Measurements from ENCODE around the gene ACSF2.
A peak's percentile ranks its signal among the peaks of the same experiment; 100 is the strongest.

ACSF2 gene

GRCh38 chr17:50507871-50508572 lies 82.0 kb downstream of the ACSF2 start, which contains the start of gene MYCBPAP:
Gene MYCBPAP, plus strand, starts transcription at chr17:50508439. Its CDS starts 236 bp downstream, at chr17:50508675.
- no peaks in the 10 kb centered on the region for H3K36me3 ChIP-seq (ENCODE audit: control insufficient read depth, insufficient read depth, low read length)
- peak within 1 kb of the TSS; percentile 80 for H3K4me3 ChIP-seq (ENCODE audit: low read depth, low read length)
- no peak within 1 kb of the TSS for H3K27ac ChIP-seq (ENCODE audit: low read depth, low read length)
- no peaks in the 10 kb centered on the region for H3K9me3 ChIP-seq (ENCODE audit: control insufficient read depth, insufficient read depth, low read length)
- no peaks in the 10 kb centered on the region for H3K27me3 ChIP-seq (ENCODE audit: control insufficient read depth, insufficient read depth, low read length)
- peaks cover 15% of the 10 kb centered on the region for H3K4me1 ChIP-seq (ENCODE audit: control insufficient read depth, insufficient read depth, low read length)
- peak within 1 kb of the TSS; percentile 15; the same call in 1 of the 2 replicates for H3K9ac ChIP-seq (ENCODE audit: low read depth, low read length)

DNA sequence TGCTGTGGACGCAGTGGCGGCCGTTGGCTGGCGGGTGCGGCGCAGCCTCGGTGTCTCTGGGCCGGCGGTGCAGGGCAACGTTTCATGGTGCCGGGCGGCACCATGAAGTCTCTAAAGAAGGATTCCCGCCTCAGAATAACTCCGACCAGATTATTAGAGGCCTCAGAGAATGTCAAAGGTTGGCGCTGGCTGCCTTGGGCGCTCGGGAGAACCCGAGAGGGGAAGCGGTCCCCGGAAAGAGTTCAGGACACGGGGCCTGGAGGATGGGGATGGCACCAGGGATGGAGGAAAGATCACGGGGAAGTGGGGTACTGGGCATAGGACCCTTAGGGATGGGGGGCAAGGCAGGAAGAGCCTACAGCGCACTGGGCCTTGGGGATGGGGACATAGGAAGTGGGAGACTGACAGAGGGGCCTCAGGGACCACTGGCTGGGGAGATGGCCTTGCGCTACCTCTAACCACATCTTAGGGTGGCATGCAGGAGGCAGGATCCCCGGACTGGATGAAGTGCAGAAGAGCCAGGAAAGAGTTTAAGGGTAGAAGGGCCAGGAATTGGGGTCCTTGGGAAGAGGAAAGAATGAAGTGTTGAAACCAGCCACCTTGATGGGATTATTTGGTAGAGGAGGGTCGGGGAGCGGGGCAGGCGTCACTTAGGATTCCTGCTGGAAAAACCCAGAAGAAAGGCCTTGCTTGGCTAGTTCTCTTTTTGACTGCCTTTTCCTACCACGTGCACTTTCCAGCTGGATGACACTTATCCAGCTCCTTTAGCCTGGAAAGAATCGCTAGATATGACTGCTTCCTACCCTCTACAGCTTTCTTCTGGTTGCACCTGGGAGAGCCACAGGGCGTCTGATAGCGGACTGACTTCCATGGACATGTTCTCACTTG lies 82.8 kb downstream of the ACSF2 start:
- Histone ChIP-seq H3K9ac (ENCODE audit: low read depth, low read length) (peak overlapping the region; percentile 2; the same call in 1 of the 2 replicates), H3K4me3 (ENCODE audit: low read depth, low read length) (peak overlapping the region; percentile 80), H3K36me3 (ENCODE audit: control insufficient read depth, insufficient read depth, low read length) (no peaks in the 10 kb centered on the region), H3K27ac (ENCODE audit: low read depth, low read length) (no peak overlapping the region), H3K9me3 (ENCODE audit: control insufficient read depth, insufficient read depth, low read length) (no peaks in the 10 kb centered on the region), H3K4me1 (ENCODE audit: control insufficient read depth, insufficient read depth, low read length) (peaks cover 10% of the 10 kb centered on the region; the same call in 1 of the 2 replicates), H3K27me3 (ENCODE audit: control insufficient read depth, insufficient read depth, low read length) (no peaks in the 10 kb centered on the region)

- Histone ChIP-seq H3K9me3 (ENCODE audit: control insufficient read depth, insufficient read depth, low read length) (no peaks in the 10 kb centered on the region), H3K27me3 (ENCODE audit: control insufficient read depth, insufficient read depth, low read length) (no peaks in the 10 kb centered on the region), H3K9ac (ENCODE audit: low read depth, low read length) (no peak overlapping the region), H3K4me1 (ENCODE audit: control insufficient read depth, insufficient read depth, low read length) (peaks cover 8% of the 10 kb centered on the region; the same call in 1 of the 2 replicates), H3K4me3 (ENCODE audit: low read depth, low read length) (no peak overlapping the region), H3K27ac (ENCODE audit: low read depth, low read length) (no peak overlapping the region), H3K36me3 (ENCODE audit: control insufficient read depth, insufficient read depth, low read length) (no peaks in the 10 kb centered on the region)
Observed at GRCh38 chr17:50511058-50511457, 85.0 kb downstream of the ACSF2 start.

DNA sequence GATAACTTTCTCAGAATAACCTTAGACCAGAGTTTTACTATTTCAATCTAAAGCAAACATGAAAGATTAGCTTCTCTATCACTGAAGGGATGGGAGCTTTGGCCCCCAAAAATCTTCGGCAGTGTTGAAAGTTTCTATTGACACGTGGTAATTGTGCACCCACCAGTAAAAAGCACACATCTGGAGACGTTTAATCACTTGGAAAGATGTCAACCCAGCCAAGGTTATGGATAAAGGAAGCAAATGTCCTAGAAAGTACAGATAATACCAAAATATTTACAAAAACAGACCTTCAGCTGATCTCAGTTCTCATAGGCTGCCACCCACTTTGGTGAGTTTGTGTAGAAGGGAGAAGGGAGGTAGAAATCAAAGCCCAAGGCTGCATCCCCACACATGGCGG lies 87.5 kb downstream of the ACSF2 start:
- no peaks in the 10 kb centered on the region; the same call in 1 of the 2 replicates for H3K27me3 ChIP-seq (ENCODE audit: control insufficient read depth, insufficient read depth, low read length)
- no peaks in the 10 kb centered on the region for H3K36me3 ChIP-seq (ENCODE audit: control insufficient read depth, insufficient read depth, low read length)
- no peak overlapping the region for H3K9ac ChIP-seq (ENCODE audit: low read depth, low read length)
- no peak overlapping the region for H3K27ac ChIP-seq (ENCODE audit: low read depth, low read length)
- H3K4me1 ChIP-seq (ENCODE audit: control insufficient read depth, insufficient read depth, low read length), result peaks cover 4% of the 10 kb centered on the region; the same call in 1 of the 2 replicates
- no peaks in the 10 kb centered on the region for H3K9me3 ChIP-seq (ENCODE audit: control insufficient read depth, insufficient read depth, low read length)
- H3K4me3 ChIP-seq (ENCODE audit: low read depth, low read length), result no peak overlapping the region

- no peaks in the 10 kb centered on the region for H3K9me3 ChIP-seq (ENCODE audit: control insufficient read depth, insufficient read depth, low read length)
- H3K9ac ChIP-seq (ENCODE audit: low read depth, low read length), result no peak overlapping the region
- H3K27me3 ChIP-seq (ENCODE audit: control insufficient read depth, insufficient read depth, low read length), result no peaks in the 10 kb centered on the region; the same call in 1 of the 2 replicates
Observed at GRCh38 chr17:50514388-50514787, 88.4 kb downstream of the ACSF2 start.

GRCh38 chr17:50514936-50515702 lies 89.1 kb downstream of the ACSF2 start:
- no peaks in the 10 kb centered on the region for H3K36me3 ChIP-seq (ENCODE audit: control insufficient read depth, insufficient read depth, low read length)
- H3K4me1 ChIP-seq (ENCODE audit: control insufficient read depth, insufficient read depth, low read length), result no peaks in the 10 kb centered on the region
- H3K9me3 ChIP-seq (ENCODE audit: control insufficient read depth, insufficient read depth, low read length), result no peaks in the 10 kb centered on the region
- H3K9ac ChIP-seq (ENCODE audit: low read depth, low read length), result no peak overlapping the region
- H3K4me3 ChIP-seq (ENCODE audit: low read depth, low read length), result no peak overlapping the region
- no peaks in the 10 kb centered on the region; the same call in 1 of the 2 replicates for H3K27me3 ChIP-seq (ENCODE audit: control insufficient read depth, insufficient read depth, low read length)
- H3K27ac ChIP-seq (ENCODE audit: low read depth, low read length), result no peak overlapping the region

More at GRCh38 chr17:50514388-50514787, 88.4 kb downstream of the ACSF2 start:
- H3K36me3 ChIP-seq (ENCODE audit: control insufficient read depth, insufficient read depth, low read length), result no peaks in the 10 kb centered on the region
- H3K27ac ChIP-seq (ENCODE audit: low read depth, low read length), result no peak overlapping the region
- no peaks in the 10 kb centered on the region for H3K4me1 ChIP-seq (ENCODE audit: control insufficient read depth, insufficient read depth, low read length)
- no peak overlapping the region for H3K4me3 ChIP-seq (ENCODE audit: low read depth, low read length)

GRCh38 chr17:50517011-50517410 lies 91.0 kb downstream of the ACSF2 start:
- Histone ChIP-seq H3K4me3 (ENCODE audit: low read depth, low read length) (no peak overlapping the region), H3K27ac (ENCODE audit: low read depth, low read length) (no peak overlapping the region), H3K4me1 (ENCODE audit: control insufficient read depth, insufficient read depth, low read length) (no peaks in the 10 kb centered on the region), H3K9me3 (ENCODE audit: control insufficient read depth, insufficient read depth, low read length) (no peaks in the 10 kb centered on the region), H3K36me3 (ENCODE audit: control insufficient read depth, insufficient read depth, low read length) (no peaks in the 10 kb centered on the region), H3K27me3 (ENCODE audit: control insufficient read depth, insufficient read depth, low read length) (no peaks in the 10 kb centered on the region; the same call in 1 of the 2 replicates), H3K9ac (ENCODE audit: low read depth, low read length) (no peak overlapping the region)

DNA sequence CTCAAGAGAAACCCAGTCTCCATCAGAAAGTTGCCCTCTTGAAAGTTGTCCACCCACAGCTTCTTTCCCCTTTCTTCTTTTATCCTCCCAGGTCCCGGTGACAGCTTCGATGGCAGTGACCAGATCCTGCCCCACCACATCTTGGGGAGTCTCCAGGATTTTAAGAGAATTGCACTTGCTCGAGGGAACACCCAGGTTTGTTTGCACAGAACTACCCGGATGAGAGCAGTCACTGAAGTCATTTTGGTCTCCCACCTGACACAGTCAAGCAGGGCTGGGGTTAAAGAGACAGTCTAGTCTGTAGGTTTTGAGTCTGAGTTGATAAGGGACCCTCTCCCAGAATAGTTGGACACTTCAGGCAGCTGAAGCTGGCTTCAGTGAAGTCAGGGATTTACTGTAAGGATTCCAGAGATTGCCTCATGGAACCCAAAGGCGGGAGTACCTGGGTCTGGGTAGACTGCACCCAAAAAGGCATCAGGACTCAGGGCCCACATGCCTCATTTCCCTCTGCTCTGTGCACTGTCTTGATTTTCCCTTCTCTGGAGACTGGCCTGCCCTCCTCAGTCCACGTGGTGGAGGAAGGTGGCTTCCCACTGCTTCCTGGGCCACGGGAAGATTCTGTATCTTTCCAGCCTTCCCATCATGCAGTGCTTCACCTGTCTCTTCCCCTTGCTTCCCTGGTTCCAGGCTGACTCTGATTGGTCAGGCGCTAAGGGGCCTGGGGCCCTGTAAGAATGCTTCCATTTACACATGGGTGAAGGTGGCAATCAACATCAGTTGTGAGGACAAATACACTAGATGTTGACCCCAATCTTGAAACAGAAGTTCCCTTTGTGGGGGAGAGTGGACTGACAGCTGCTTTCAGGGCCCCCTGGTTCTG lies 91.7 kb downstream of the ACSF2 start:
- Histone ChIP-seq H3K9ac (ENCODE audit: low read depth, low read length) (no peak overlapping the region), H3K9me3 (ENCODE audit: control insufficient read depth, insufficient read depth, low read length) (no peaks in the 10 kb centered on the region), H3K4me1 (ENCODE audit: control insufficient read depth, insufficient read depth, low read length) (no peaks in the 10 kb centered on the region), H3K4me3 (ENCODE audit: low read depth, low read length) (no peak overlapping the region), H3K27me3 (ENCODE audit: control insufficient read depth, insufficient read depth, low read length) (no peaks in the 10 kb centered on the region; the same call in 1 of the 2 replicates), H3K27ac (ENCODE audit: low read depth, low read length) (no peak overlapping the region), H3K36me3 (ENCODE audit: control insufficient read depth, insufficient read depth, low read length) (no peaks in the 10 kb centered on the region)

DNA sequence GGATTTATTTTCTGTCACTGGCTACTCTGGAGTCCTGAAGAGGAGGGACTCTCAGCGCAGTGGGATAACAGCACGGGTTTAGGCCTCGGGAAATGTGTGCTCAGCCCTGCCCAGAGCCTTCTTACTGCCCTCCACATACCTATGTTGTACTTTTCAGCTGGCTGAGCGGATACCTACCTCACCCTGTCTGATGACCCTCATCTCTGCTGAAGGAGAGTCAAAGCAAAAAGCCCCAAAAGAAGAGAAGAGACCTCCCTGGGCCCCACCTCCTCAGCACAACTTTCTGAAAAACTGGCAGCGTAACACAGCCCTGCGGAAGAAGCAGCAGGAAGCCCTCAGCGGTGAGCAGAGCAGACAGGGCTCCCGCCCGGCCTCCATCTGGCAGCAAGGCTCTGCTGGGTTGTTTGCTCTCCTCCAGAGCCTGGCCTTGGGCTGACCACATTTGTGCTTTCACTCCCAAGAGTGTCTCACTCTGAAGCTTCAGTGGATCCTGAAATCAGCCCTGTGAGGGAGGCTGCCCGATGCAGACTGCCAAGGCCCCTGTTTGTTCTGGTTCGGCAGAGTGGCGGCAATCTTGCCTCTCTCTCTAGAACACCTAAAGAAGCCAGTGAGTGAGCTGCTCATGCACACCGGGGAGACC lies 92.5 kb downstream of the ACSF2 start:
- no peak overlapping the region for H3K27ac ChIP-seq (ENCODE audit: low read depth, low read length)
- H3K4me3 ChIP-seq (ENCODE audit: low read depth, low read length), result no peak overlapping the region
- H3K27me3 ChIP-seq (ENCODE audit: control insufficient read depth, insufficient read depth, low read length), result no peaks in the 10 kb centered on the region; the same call in 1 of the 2 replicates
- H3K36me3 ChIP-seq (ENCODE audit: control insufficient read depth, insufficient read depth, low read length), result no peaks in the 10 kb centered on the region
- no peaks in the 10 kb centered on the region for H3K4me1 ChIP-seq (ENCODE audit: control insufficient read depth, insufficient read depth, low read length)
- no peak overlapping the region for H3K9ac ChIP-seq (ENCODE audit: low read depth, low read length)
- no peaks in the 10 kb centered on the region for H3K9me3 ChIP-seq (ENCODE audit: control insufficient read depth, insufficient read depth, low read length)

Data from HUES48 (cell line).